22Rv1 (cell line): ENCODE results near the gene RARA.

Experiments
- ZFX ChIP-seq: fragments of 450-650 bp; IDR thresholded peaks from 2 replicates; pipeline ENCODE4 v1.6.1; 2017; ENCODE audit warnings: antibody characterized with exemption, borderline replicate concordance
- TF ChIP-seq, protein P1 (sequence below): fragments of 450-650 bp; IDR thresholded peaks from 2 replicates; pipeline ENCODE4 v1.5.1; 2017; ENCODE audit warnings: mild to moderate bottlenecking

DNA sequence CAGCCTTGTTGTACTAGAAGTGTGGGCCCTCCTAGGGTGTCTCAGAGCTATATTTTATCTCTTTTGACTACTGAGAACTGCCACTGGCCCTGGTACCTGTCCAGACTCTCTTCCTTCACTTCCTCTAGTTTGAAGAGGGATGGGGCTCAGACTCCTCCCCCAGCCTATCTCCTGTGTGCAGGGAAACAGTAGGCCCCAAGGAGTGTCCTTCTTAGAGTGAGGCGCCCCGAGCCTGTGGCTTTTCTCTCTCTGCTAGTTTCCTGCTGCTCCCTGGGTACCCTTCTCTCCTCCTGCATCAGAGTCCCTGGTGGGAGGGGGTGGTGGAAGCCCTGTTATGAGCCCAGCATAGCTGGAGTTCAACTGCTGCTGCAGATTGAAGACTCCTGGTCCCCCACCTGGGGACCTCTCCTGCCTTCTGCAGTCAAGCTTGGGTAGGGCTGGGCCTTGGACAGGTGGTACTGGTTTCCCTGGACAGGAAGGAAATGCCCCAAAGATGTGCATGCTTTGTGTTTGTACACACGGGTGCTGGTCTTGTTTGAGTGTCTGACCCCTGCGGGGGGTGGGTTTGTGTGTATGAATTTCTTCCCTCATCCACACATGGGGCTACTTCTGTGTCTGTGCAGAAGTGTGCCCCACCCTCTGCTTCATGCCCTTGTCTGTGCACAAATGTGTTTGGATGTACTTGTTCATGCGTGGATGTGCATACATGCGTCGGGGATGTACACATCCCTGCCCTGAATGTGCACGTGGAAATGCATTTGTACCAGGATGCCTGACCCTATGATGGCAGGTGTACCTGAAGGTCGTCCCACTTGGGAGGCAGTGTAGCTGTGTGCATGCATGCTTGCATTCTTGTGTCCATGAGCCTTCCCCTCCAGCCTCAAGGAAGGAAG is 6.9 kb downstream of the RARA start:
- TF ChIP-seq, protein P1, sequence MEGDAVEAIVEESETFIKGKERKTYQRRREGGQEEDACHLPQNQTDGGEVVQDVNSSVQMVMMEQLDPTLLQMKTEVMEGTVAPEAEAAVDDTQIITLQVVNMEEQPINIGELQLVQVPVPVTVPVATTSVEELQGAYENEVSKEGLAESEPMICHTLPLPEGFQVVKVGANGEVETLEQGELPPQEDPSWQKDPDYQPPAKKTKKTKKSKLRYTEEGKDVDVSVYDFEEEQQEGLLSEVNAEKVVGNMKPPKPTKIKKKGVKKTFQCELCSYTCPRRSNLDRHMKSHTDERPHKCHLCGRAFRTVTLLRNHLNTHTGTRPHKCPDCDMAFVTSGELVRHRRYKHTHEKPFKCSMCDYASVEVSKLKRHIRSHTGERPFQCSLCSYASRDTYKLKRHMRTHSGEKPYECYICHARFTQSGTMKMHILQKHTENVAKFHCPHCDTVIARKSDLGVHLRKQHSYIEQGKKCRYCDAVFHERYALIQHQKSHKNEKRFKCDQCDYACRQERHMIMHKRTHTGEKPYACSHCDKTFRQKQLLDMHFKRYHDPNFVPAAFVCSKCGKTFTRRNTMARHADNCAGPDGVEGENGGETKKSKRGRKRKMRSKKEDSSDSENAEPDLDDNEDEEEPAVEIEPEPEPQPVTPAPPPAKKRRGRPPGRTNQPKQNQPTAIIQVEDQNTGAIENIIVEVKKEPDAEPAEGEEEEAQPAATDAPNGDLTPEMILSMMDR, result no peak
- no peak for TF ChIP-seq ZFX
